GM21526 (cell line): ENCODE measurements around the gene UNC5A.
"Not testable (repeated sequence)": the region's sequence is repeated elsewhere in the genome, so short reads cannot be mapped to it uniquely, and the experiment has no call there.

Experiments
- ATAC-seq: cut with Tn5 transposase; IDR thresholded peaks from one replicate; pipeline ENCODE4 v1.9.1; 2021; ENCODE audit warnings: moderate library complexity; ENCODE audit not compliant: unreplicated experiment, low FRiP score

The UNC5A gene

GRCh38 chr5:176860381-176860780, 50.0 kb downstream of the UNC5A start:
- no peak for ATAC-seq

- ATAC-seq: no peak
These were observed 50.9 kb downstream of the UNC5A start for GRCh38 chr5:176861276-176861675.

GRCh38 chr5:176862330-176862995, 52.1 kb downstream of the UNC5A start:
- no peak for ATAC-seq

- no peak for ATAC-seq
These were observed 52.8 kb downstream of the UNC5A start for GRCh38 chr5:176863041-176863764.

- ATAC-seq: no peak
These were observed 53.4 kb downstream of the UNC5A start for GRCh38 chr5:176863765-176864098.

- no peak for ATAC-seq
These were observed 54.4 kb downstream of the UNC5A start for GRCh38 chr5:176864755-176865154.

GRCh38 chr5:176865964-176866363, 55.6 kb downstream of the UNC5A start:
- no peak for ATAC-seq

GRCh38 chr5:176866707-176867310, 56.5 kb downstream of the UNC5A start:
- no peak for ATAC-seq

GRCh38 chr5:176868126-176868525, 57.8 kb downstream of the UNC5A start:
- no peak for ATAC-seq

- no peak for ATAC-seq
These were observed 58.4 kb downstream of the UNC5A start for GRCh38 chr5:176868731-176869130.

- no peak for ATAC-seq
These were observed 59.2 kb downstream of the UNC5A start for GRCh38 chr5:176869501-176870109.

GRCh38 chr5:176870110-176870591, 59.8 kb downstream of the UNC5A start:
- no peak for ATAC-seq

- not testable (repeated sequence) for ATAC-seq
These were observed 60.3 kb downstream of the UNC5A start for GRCh38 chr5:176870644-176871043.

- not testable (repeated sequence) for ATAC-seq
These were observed 62.2 kb downstream of the UNC5A start for GRCh38 chr5:176872586-176872985.

GRCh38 chr5:176873011-176873410, 62.7 kb downstream of the UNC5A start:
- ATAC-seq: not testable (repeated sequence)

- ATAC-seq: no peak
These were observed 63.3 kb downstream of the UNC5A start for GRCh38 chr5:176873541-176874172.

GRCh38 chr5:176874198-176874780, 63.9 kb downstream of the UNC5A start:
- no peak for ATAC-seq

- ATAC-seq: no peak
These were observed 64.7 kb downstream of the UNC5A start for GRCh38 chr5:176875014-176875550.

GRCh38 chr5:176875783-176876505, 65.6 kb downstream of the UNC5A start:
- no peak for ATAC-seq
